ENCODE measurements around the gene SPRED2.

GRCh38 chr2:65382776-65383357 is 49.5 kb downstream of the SPRED2 start:
- TF ChIP-seq FOXP2 (optimal IDR thresholded peaks at IDR 0.05; ENCODE audit: borderline replicate concordance, extremely low read depth, extremely low read length, insufficient read depth) (peak; percentile 52), REST (IDR thresholded peaks at IDR 0.05; ENCODE audit: insufficient read depth in 1 of 2, low read depth in 2 of 2, low read length in 2 of 2) (no peak), TAF1 (IDR thresholded peaks at IDR 0.05; ENCODE audit: borderline replicate concordance, insufficient read depth, low read length) (no peak)

Measured in PFSK-1 (cell line).